ENCODE results near the gene GALNTL6. TPM values are rescaled to one million over a fixed set of nuclear protein-coding genes. Genes with fewer than 3 reads are reported as not detected.
"Not testable (repeated sequence)": the region's sequence is repeated elsewhere in the genome, so short reads cannot be mapped to it uniquely, and the experiment has no call there.

Gene GALNTL6
- total and polyA plus RNA-seq, 9 of the 15 experiments (the other 6 are each of a cell fraction or from before 2014, with no cell fraction given) = 0.18 to 0.50 (median 0.29) TPM

- Histone ChIP-seq H3K79me2 (ENCODE audit: control insufficient read depth, insufficient read depth, low read length) (no peaks in the 10 kb centered on the region), H3K27me3 (ENCODE audit: control insufficient read depth in 2 of 2, insufficient read depth in 2 of 2, low read length in 2 of 2) (no peaks in the 10 kb centered on the region), H3K9me1 (ENCODE audit: control insufficient read depth, insufficient read depth, low read length) (no peaks in the 10 kb centered on the region), H4K20me1 (replicated peaks; ENCODE audit: control insufficient read depth, insufficient read depth, low read length) (no peaks in the 10 kb centered on the region), H2AFZ (ENCODE audit: low read depth, low read length) (no peak overlapping the region), H3K9me3 (replicated peaks; ENCODE audit: control insufficient read depth, insufficient read depth, low read depth, low read length) (no peaks in the 10 kb centered on the region), H3K4me1 (replicated peaks in 1 of 2; ENCODE audit: control insufficient read depth in 2 of 2, insufficient read depth in 2 of 2, low read length in 2 of 2) (no peaks in the 10 kb centered on the region; a peak in 1 of 5 replicates), H3K4me3 (no peak overlapping the region), H3K36me3 (ENCODE audit: control insufficient read depth, insufficient read depth, low read length) (no peaks in the 10 kb centered on the region), H3K9ac (ENCODE audit: insufficient read depth in 1 of 2, low read depth in 2 of 2, low read length in 2 of 2) (no peak overlapping the region), H3K4me2 (ENCODE audit: insufficient read depth, low read length) (no peak overlapping the region), H3K27ac (ENCODE audit: extremely low read depth, low read depth, low read length) (no peak overlapping the region)
- ChIA-PET CTCF (ENCODE audit: low intra/inter-chr PET ratio) (no interaction called here), POLR2A (no interaction called here)
- no peak for DNase-seq (ENCODE audit: extremely low read depth in 1 of 4, low spot score in 3 of 4)
- no peak for ATAC-seq
- TF ChIP-seq MYNN (IDR thresholded peaks at IDR 0.05) = no peak
- TF ChIP-seq MYNN (CRISPR knock-in tag; IDR thresholded peaks at IDR 0.05) = no peak
- no peak for TF ChIP-seq SMC3 (conservative IDR thresholded peaks at IDR 0.05; ENCODE audit: insufficient read depth, low read depth, low read length)
- no peak for TF ChIP-seq SP2 (IDR thresholded peaks at IDR 0.05; ENCODE audit: extremely low read depth, low read depth, low read length, poor library complexity, severe bottlenecking)
- no peak for TF ChIP-seq HSF4 (CRISPR knock-in tag; IDR thresholded peaks at IDR 0.05; ENCODE audit: borderline replicate concordance)
- no peak for TF ChIP-seq KDM2B (CRISPR knock-in tag; IDR thresholded peaks at IDR 0.05)
- in situ Hi-C loops (cut with MboI) = no loop called here
- no TSS peak for BruUV-seq (replicated peaks)
- no peak for FAIRE-seq
- WGBS (ENCODE audit: insufficient coverage, low coverage, missing lambda C conversion rate) = 67% methylated on average over 1 of the region's 1 CpG
- intact Hi-C loops (cut with micrococcal nuclease) = loop anchor here (5.0 kb wide), 1 partner anchor 126 kb away; the partner anchor contains the start of gene GALNT7
Observed at GRCh38 chr4:173041482-173041881, 1228.3 kb downstream of the GALNTL6 start.

- H3K79me2 ChIP-seq (ENCODE audit: control insufficient read depth, insufficient read depth, low read length); H3K27me3 ChIP-seq (ENCODE audit: control insufficient read depth in 2 of 2, insufficient read depth in 2 of 2, low read length in 2 of 2); H3K9me3 ChIP-seq (replicated peaks; ENCODE audit: control insufficient read depth, insufficient read depth, low read depth, low read length); H2AFZ ChIP-seq (ENCODE audit: low read depth, low read length); H3K9ac ChIP-seq (ENCODE audit: insufficient read depth in 1 of 2, low read depth in 2 of 2, low read length in 2 of 2); H3K4me1 ChIP-seq (replicated peaks in 1 of 2; ENCODE audit: control insufficient read depth in 2 of 2, insufficient read depth in 2 of 2, low read length in 2 of 2); BruUV-seq (replicated peaks); CTCF ChIA-PET (ENCODE audit: low intra/inter-chr PET ratio); POLR2A ChIA-PET; FAIRE-seq; H3K4me3 ChIP-seq; H3K27ac ChIP-seq (ENCODE audit: extremely low read depth, low read depth, low read length); ATAC-seq; H3K9me1 ChIP-seq (ENCODE audit: control insufficient read depth, insufficient read depth, low read length); H3K36me3 ChIP-seq (ENCODE audit: control insufficient read depth, insufficient read depth, low read length); in situ Hi-C loops (cut with MboI); H4K20me1 ChIP-seq (replicated peaks; ENCODE audit: control insufficient read depth, insufficient read depth, low read length); DNase-seq (ENCODE audit: extremely low read depth in 1 of 4, low spot score in 3 of 4); H3K4me2 ChIP-seq (ENCODE audit: insufficient read depth, low read length): not testable (repeated sequence)
- 17% methylated on average over 1 of the region's 1 CpG for WGBS (ENCODE audit: insufficient coverage, low coverage, missing lambda C conversion rate)
- intact Hi-C loops (cut with micrococcal nuclease) = loop anchor here (5.0 kb wide), 1 partner anchor 125 kb away; the partner anchor contains the start of gene GALNT7
- 0 out of 2 replicates have a peak, but pooled peaks have one; percentile 4 for TF ChIP-seq NFIC (IDR thresholded peaks at IDR 0.05)
- peak; percentile 31 for TF ChIP-seq ZNF146 (CRISPR knock-in tag; IDR thresholded peaks at IDR 0.05; ENCODE audit: unreplicated experiment)
- TF ChIP-seq BCOR (IDR thresholded peaks at IDR 0.05) = peak; percentile 46; the same call in 1 of the 2 replicates
Observed at GRCh38 chr4:173042139-173042538, 1228.9 kb downstream of the GALNTL6 start.

Data from K562 (cell line).